ENCODE results near the gene GIPR. TPM values are rescaled to one million over a fixed set of nuclear protein-coding genes. Genes with fewer than 3 reads are reported as not detected.
"Not testable (repeated sequence)": the region's sequence is repeated elsewhere in the genome, so short reads cannot be mapped to it uniquely, and the experiment has no call there.

Gene GIPR
- total and polyA plus RNA-seq, 7 donors = under 0.01 to 0.08 TPM; not detected in 5

DNA sequence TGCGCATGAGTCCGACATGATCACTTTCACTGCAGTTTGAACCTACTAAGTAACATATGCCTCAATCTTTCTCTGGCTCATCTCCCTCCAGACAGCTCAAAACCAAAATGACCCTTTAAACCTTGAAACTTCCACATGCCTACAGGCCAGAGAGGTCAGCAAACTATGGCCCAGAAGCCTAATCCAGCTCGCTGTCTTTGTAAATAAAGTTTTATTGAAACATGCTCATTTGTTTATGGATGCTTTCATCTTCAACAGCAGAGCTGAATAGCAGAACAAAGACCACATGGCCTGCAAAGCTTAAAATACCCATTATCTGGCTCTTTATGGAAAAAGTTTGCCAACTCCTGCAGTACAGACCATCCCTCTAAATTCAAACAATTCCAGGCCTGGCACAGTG, 47.1 kb downstream of the GIPR start:
- TF ChIP-seq, protein P1, sequence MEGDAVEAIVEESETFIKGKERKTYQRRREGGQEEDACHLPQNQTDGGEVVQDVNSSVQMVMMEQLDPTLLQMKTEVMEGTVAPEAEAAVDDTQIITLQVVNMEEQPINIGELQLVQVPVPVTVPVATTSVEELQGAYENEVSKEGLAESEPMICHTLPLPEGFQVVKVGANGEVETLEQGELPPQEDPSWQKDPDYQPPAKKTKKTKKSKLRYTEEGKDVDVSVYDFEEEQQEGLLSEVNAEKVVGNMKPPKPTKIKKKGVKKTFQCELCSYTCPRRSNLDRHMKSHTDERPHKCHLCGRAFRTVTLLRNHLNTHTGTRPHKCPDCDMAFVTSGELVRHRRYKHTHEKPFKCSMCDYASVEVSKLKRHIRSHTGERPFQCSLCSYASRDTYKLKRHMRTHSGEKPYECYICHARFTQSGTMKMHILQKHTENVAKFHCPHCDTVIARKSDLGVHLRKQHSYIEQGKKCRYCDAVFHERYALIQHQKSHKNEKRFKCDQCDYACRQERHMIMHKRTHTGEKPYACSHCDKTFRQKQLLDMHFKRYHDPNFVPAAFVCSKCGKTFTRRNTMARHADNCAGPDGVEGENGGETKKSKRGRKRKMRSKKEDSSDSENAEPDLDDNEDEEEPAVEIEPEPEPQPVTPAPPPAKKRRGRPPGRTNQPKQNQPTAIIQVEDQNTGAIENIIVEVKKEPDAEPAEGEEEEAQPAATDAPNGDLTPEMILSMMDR (IDR thresholded peaks at IDR 0.05) = no peak
- H3K27ac ChIP-seq = no peak overlapping the region
- H3K4me3 ChIP-seq = no peak overlapping the region
- intact Hi-C loops (cut with DNase I) = no loop called here
- DNase-seq (no peak), ATAC-seq (no peak)
- peaks cover 14% of the 10 kb centered on the region for H3K4me1 ChIP-seq
- no peaks in the 10 kb centered on the region for H3K9me3 ChIP-seq
- WGBS, 3 donors = 94 to 100% (median 96%) methylated on average over 3 of the region's 3 CpGs
- H3K36me3 ChIP-seq (ENCODE audit: insufficient read depth in 1 of 2, low read depth in 1 of 2) = no peaks in the 10 kb centered on the region
- no peaks in the 10 kb centered on the region for H3K27me3 ChIP-seq (ENCODE audit: insufficient read depth in 3 of 3, low read length in 2 of 3)

DNA sequence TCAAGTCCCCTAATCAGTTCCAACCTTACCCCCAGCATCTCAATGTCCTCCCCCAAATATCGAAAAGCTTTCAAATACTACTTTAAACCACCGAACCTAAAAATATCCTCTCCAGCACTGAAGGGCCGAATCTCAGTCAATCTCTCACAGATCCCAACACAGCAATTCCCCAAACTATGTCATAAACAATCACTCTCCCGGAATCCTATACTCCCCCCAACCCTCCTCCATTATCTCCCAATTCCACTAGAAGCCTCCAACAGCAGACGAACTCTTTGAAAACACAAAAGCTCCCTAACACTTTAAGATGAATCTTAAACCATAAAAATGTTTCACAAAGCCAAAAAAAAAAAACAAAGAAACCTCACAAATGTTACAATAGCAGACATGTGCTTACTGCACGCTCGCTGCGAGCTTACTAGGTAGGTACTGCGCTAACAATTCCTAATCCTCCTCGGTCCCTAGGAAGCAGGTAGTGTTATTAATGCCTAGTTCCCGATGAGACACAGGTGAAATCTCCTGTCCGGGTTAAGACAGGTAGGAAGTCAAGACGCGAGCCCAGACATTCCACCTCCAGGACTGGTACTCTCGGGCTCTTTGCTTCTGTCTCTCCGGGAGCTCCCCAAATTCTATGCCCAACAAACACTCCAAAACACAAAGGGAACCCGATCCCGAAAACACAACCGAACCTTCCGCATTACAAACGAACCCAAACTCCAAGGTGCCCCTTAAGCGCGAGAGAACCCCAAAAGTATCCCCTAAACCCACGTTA, 48.5 kb downstream of the GIPR start:
- DNase-seq = no peak
- Histone ChIP-seq H3K36me3 (ENCODE audit: insufficient read depth in 1 of 2, low read depth in 1 of 2) (no peaks in the 10 kb centered on the region), H3K27ac (peak overlapping the region; percentile 94), H3K4me3 (peak overlapping the region; percentile 84), H3K4me1 (peaks cover 14% of the 10 kb centered on the region), H3K9me3 (no peaks in the 10 kb centered on the region), H3K27me3 (ENCODE audit: insufficient read depth in 3 of 3, low read length in 2 of 3) (no peaks in the 10 kb centered on the region)
- 1 to 2% (median 2%) methylated on average over 24 of the region's 24 CpGs for WGBS, 3 donors
- peak in 2 of 4 donors; percentile 12 to 25 for ATAC-seq
- TF ChIP-seq, protein P1 (IDR thresholded peaks at IDR 0.05) = no peak
- intact Hi-C loops (cut with DNase I) = no loop called here

DNA sequence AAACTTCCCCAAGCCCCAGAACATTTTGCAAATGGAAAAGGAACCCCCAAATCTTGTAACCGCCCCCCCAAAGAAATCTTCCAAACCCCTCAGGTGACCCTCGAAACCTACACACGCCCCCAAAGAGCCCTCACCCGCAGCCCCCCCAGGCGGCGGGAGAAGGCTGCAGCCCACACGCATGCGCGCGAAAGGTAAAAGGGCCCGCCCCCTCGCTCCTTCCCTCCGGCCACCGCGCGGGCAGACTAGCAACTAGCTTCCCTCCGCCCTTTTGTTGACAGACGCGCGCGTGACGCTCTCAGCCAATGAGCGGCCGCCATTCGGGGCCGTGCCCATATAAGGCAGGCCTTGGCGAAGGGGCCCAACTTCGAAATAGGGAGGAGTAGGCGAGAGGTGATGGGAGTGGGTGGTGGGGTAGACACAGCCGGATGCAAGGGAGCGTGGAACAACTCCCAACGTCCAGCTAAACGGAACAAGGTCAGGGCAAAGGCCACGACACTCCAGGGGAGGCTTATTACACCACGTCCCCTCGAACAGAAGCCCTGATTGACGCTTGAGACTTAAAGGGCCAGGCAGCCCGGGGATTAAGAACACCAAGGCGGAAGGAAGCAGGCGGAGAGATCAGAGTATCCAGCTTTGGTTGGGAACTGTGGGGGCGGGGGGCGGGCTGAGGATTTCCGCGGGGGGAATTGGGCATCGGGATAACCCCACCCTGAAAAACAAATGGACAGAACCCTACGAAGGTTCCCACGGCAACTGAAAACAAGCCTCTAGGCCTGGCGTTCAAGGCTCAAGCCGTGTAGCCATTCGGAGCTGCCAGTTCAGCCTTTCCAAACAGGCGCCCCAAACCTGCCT, 49.3 kb downstream of the GIPR start:
- ATAC-seq (peak; percentile 96 to 98 (median 97)), DNase-seq (peak; percentile 99 to 100)
- Histone ChIP-seq H3K4me3 (peak overlapping the region; percentile 84), H3K9me3 (no peaks in the 10 kb centered on the region), H3K36me3 (ENCODE audit: insufficient read depth in 1 of 2, low read depth in 1 of 2) (no peaks in the 10 kb centered on the region), H3K27ac (peak overlapping the region; percentile 94), H3K27me3 (ENCODE audit: insufficient read depth in 3 of 3, low read length in 2 of 3) (no peaks in the 10 kb centered on the region), H3K4me1 (peaks cover 14% of the 10 kb centered on the region)
- intact Hi-C loops (cut with DNase I) = no loop called here
- 0 to 1% (median 0%) methylated on average over 49 to 51 of the region's 51 CpGs for WGBS, 3 donors
- TF ChIP-seq, protein P1 (IDR thresholded peaks at IDR 0.05) = no peak

DNA sequence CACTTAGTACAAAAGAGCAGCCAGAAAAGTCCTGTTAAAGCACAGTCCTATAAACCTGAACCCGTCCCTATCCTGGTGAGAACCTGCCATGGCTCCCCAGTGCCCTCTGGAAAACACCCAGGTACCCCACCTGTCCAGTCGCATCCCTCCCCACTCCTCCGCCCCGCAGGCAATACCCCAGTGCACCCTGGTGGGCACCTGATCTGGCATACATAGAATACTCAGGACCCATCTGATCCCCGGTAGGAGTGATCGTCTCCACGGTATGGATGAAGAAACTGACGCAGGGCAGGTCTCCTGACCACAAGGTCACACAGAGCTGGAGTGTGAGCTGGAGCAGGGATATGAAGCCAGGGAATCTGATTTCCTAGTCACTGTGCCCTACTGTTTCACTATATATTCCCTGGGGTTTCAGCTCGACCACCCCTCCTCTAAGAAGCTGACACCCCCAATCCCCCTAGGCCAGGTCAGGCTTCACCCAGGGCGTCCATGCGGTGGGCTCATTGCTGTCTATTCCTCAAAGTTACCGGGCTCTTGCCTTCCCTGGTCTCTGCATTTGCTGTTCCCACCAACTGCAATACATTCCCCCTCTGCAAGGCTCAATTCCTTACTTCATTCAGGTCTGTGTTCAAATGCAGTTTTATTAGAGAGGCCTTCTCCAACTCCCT, 50.1 kb downstream of the GIPR start:
- H3K27ac ChIP-seq = peak overlapping the region; percentile 94
- no peaks in the 10 kb centered on the region for H3K9me3 ChIP-seq
- H3K4me1 ChIP-seq = peaks cover 18% of the 10 kb centered on the region
- DNase-seq (no peak), ATAC-seq (peak in 2 of 4 donors; percentile 11 to 13)
- peak overlapping the region; percentile 84 for H3K4me3 ChIP-seq
- peaks cover 0 to 5% of the 10 kb centered on the region in 2 donors for H3K36me3 ChIP-seq (ENCODE audit: insufficient read depth in 1 of 2, low read depth in 1 of 2)
- H3K27me3 ChIP-seq (ENCODE audit: insufficient read depth in 3 of 3, low read length in 2 of 3) = no peaks in the 10 kb centered on the region
- TF ChIP-seq, protein P1 (IDR thresholded peaks at IDR 0.05) = no peak
- WGBS, 3 donors = 35 to 51% (median 35%) methylated on average over 12 of the region's 12 CpGs
- intact Hi-C loops (cut with DNase I) = no loop called here

DNA sequence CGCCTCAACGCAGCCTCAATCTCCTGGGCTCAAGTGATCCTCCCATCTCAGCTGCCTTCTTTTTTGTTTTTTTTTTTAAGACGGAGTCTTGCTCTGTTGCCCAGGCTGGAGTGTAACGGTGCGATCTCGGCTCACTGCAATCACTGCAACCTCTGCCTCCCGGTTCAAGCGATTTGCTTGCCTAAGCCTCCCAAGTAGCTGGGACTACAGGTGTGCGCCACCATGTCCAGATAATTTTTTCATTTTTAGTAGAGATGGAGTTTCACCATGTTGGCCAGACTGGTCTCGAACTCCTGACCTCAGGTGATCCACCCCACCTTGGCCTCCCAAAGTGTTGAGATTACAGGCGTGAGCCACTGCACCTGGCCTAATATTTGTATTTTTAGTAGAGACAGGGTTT, 52.0 kb downstream of the GIPR start:
- peaks cover 19% of the 10 kb centered on the region for H3K4me1 ChIP-seq
- H3K4me3 ChIP-seq; H3K27me3 ChIP-seq (ENCODE audit: insufficient read depth in 3 of 3, low read length in 2 of 3); ATAC-seq; H3K36me3 ChIP-seq (ENCODE audit: insufficient read depth in 1 of 2, low read depth in 1 of 2); H3K27ac ChIP-seq; DNase-seq; H3K9me3 ChIP-seq: not testable (repeated sequence)
- intact Hi-C loops (cut with DNase I) = loop anchor here in 1 of 2 donors (2.0 kb wide), 1 partner anchor 47 kb away; no protein-coding TSS in a partner anchor
- WGBS, 3 donors = 96 to 97% (median 96%) methylated on average over 11 of the region's 11 CpGs

DNA sequence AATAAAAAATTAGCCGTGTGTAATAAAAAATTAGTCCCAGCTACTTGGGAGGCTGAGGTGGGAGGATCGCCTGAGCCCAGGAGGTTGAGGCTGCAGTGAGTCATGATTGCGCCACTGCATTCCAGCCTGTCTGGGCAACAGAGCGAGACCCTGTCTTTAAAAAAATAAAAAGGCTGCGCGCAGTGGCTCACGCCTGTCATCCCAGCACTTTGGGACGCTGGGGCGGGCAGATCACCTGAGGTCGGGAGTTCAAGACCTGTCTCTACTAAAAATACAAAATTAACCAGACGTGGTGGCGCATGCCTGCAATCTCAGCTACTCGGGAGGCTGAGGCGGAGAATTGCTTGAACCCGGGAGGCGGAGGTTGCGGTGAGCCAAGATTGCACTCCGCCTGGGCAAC, 60.7 kb downstream of the GIPR start:
- 95 to 96% (median 96%) methylated on average over 18 of the region's 18 CpGs for WGBS, 3 donors
- DNase-seq; intact Hi-C loops (cut with DNase I): not testable (repeated sequence)

More for the DNA sequence above, 60.7 kb downstream of the GIPR start:
- H3K36me3 ChIP-seq (ENCODE audit: insufficient read depth in 1 of 2, low read depth in 1 of 2); H3K4me1 ChIP-seq; H3K27ac ChIP-seq; H3K4me3 ChIP-seq; H3K9me3 ChIP-seq; ATAC-seq; H3K27me3 ChIP-seq (ENCODE audit: insufficient read depth in 3 of 3, low read length in 2 of 3): not testable (repeated sequence)
